Left hindlimb (tissue), 1 donor: ENCODE results near the gene GGT6.
A peak's percentile ranks its signal among the peaks of the same experiment; 100 is the strongest.
"Not testable (repeated sequence)": the region's sequence is repeated elsewhere in the genome, so short reads cannot be mapped to it uniquely, and the experiment has no call there.

Source experiments
- DNase-seq: peaks from one replicate; pipeline ENCODE4 v3.0.0-alpha.2; 2018

The GGT6 gene, protein sequence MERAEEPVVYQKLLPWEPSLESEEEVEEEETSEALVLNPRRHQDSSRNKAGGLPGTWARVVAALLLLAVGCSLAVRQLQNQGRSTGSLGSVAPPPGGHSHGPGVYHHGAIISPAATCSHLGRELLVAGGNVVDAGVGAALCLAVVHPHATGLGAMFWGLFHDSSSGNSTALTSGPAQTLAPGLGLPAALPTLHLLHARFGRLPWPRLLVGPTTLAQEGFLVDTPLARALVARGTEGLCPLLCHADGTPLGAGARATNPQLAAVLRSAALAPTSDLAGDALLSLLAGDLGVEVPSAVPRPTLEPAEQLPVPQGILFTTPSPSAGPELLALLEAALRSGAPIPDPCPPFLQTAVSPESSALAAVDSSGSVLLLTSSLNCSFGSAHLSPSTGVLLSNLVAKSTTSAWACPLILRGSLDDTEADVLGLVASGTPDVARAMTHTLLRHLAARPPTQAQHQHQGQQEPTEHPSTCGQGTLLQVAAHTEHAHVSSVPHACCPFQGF

DNA sequence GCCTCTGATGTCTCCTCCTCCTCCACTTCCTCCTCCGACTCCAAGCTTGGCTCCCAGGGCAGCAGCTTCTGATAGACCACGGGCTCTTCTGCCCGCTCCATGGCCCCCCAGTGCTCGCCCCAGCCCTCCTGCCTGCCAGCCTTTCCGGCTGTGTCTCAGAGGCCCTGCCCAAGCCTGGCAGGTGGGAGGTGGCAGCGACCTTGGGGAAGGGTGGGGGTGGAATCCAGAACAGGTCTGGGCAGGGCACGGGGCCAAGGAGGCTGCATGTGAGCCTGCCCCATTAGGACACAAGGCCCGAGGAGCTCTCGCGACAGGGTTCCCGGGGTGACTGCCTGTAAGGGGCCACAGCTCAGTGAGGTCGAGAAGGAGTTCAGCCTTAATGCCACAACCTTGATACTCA lies at the start of gene GGT6:
GGT6 (minus strand) TSS at position 157 of the 400 bp plus-strand sequence; CDS start at position 101, 56 bp downstream.
- DNase-seq: no peak

DNA sequence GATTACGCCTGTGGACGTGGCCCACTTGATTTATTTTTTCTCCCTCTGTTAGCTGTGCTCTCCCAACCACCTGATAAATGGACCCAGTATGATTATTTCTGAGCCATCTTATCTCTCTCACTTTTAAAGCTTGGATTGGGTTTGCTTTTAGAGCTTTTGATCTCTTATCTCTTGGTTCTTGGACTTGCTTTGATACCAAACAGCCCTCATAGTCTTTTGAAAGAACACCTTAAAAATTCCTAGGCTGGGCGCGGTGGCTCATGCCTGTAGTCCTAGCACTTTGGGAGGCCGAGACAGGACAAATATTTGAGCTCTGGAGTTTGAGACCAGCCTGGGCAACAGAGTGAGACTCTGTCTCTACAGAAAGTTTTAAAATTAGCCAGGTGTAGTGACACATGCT lies 49.8 kb upstream of the GGT6 start:
- DNase-seq: no peak

DNA sequence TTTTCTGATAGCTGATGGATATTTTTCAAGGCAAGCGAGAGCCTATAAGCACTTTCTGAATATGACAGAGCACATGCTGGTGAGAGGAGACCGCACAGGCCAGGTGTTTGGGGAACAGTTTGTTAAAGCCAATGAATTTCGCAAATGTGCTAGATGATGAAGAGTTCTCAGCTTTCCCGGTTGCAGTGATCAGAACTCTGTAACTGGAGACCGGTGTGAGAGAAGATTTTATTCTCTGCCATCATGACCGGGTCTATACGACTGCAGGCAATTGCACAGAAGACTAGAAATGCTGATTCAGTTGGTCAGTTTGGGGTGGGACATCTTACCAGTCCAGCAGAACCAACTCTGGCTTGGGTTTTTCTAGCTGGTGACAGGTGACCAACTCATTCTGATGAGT lies 49.4 kb upstream of the GGT6 start:
- DNase-seq: no peak

DNA sequence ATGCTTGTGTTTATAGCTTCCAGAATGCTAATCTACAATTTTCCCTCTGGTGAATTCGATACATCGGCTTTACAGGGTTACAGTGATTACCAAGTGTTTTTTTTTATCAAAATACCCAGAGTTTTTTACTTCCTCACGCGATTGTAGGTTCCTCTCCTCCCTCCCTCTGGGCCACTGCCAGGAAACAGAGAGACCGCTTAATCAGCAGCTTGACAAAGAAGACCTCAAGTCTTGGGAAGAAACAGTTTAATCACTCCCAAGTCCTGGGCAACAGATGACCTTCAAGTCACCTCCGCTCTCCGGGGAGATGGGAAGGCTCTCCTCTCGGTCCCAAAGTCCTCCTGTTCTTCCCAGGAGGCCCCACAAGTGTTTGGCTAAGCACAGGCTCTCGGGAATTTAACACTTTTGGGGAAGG lies 47.4 kb upstream of the GGT6 start:
- DNase-seq: peak; percentile 78

DNA sequence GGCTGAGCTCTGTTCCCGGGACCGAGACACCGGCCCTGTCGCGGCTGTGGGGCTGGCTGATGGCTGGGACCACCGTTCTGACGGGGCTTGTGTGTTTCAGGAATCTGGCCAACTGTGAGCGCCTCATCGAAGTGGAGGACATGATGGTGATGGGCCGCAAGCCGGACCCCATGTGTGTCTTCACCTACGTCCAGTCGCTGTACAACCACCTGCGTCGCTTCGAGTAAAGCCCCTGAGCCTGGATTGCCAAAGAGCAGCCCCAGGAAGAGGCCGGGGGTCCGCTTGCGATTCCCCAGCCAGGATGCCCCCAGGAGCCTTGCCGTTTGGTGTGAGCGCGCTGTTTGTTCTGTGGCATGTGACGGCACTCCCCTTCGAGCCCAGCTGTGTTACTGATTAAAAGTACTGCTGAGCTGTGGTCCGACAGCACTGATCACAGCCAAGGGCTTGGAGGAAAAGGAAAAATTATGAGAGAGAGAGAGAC lies 46.9 kb upstream of the GGT6 start:
- no peak for DNase-seq

DNA sequence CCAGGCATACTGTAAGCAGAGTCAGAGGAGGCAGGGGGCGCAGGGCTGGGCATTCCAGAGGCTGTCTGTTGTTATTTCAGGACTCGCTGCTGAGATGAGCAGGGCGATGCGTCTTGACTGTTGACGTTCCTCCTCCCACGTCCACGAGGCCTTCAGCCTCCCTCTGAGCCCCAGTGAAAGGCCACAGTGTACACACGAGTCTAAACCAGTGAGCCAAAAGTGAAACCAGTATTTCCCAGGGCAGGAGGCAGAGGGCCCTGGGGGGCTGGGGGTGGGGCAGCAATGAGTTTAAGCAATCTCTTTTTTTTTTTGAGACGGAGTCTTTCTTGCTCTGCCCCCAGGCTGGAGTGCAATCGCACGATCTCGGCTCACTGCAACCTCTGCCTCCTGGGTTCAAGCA lies 45.4 kb upstream of the GGT6 start:
- DNase-seq: no peak

DNA sequence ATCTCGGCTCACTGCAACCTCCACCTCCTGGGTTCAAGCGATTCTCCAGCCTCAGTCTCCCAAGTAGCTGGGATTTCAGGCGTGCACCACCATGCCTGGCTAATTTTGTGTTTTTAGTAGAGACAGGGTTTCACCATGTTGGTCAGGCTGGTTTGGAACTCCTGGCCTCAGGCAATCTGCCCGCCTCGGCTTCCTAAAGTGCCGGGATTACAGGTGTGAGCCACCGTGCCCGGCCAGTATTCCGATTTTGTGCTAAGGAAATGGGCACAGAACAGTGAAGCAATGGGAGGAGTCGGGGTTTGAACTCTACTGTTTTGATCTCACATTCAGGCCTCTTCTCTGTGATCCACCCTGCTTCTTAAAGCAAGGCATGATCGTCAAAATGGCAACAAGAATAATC lies 44.4 kb upstream of the GGT6 start:
- DNase-seq: not testable (repeated sequence)

DNA sequence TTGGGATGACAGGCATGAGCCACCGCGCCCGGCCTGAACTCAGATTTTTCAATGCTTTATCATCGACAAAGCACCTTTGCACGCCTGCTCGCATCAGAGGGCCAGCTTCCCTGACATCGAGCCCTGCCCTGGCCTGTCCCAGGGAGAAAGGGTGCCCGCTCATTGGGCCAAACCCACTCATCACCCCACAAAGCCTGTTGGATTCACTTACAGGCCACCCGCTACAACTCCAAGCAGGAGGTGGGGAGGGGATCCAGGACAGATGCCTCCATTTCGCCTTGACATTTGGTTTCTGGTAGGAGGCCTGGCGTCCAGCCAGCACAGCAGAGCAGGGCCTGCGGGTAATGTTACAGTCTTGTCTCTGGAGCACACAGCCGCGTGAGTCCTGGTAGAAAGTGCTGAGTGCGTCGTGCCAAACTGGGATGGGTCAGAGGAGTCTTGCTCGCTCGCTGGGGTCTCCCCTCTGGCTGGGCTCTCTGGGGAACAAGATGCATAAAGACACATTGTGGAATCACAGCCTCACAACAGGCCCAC lies 43.8 kb upstream of the GGT6 start:
- DNase-seq: peak; percentile 79

DNA sequence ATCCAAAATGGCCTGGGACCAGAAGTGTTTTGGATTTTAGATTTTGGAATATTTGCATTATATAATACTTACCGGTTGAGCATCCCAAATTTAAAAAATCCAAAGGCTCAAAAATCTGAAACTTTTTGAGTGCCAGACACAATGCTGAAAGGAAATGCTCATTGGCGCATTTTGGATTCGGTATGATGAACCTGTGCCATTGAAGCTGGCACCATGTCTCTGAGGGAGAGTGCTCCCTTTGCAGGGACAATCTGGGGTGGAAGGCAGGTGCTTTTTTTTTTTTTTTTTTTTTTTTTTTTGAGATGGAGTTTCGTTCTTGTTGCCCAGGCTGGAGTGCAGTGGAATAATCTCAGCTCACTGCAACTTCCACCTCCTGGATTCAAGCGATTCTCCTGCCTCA lies 41.7 kb upstream of the GGT6 start:
- no peak for DNase-seq

DNA sequence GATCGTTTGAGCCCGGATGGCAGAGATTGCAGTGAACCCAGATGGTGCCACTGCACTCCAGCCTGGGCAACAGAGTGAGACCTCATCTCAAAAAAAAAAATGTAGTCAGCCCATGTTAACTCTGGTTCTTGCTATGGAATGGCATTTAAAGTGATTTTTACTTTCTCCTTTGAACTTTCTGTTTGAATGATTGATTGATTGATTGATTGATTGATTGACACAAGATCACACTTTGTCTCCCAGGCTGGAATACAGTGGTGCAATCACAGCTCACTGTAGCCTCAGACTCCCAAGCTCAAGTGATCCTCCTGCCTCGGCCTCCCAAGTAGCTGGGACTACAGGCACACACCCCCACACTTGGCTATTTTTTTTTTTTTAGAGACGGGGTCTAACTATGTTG lies 40.9 kb upstream of the GGT6 start:
- no peak for DNase-seq

DNA sequence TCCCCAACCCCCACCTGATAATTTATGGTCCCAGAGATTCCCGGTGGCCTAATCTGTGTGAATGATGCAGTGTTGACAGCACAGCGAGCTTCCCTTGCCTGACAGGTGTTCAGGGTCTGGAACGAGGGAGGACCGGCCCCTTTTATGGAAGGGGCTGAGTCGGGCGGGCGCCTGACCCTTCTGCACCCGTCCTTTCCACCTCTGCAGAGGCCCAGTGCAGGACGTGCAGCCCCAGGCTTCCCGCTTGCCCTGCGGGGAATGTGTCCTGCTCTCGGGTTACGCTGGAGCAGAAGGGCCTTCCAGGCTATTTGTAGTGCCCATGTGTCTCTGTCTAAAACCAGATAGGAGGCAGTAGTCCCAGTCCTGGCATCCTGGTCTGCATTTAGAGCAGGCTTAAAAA lies 40.2 kb upstream of the GGT6 start:
- DNase-seq: no peak

DNA sequence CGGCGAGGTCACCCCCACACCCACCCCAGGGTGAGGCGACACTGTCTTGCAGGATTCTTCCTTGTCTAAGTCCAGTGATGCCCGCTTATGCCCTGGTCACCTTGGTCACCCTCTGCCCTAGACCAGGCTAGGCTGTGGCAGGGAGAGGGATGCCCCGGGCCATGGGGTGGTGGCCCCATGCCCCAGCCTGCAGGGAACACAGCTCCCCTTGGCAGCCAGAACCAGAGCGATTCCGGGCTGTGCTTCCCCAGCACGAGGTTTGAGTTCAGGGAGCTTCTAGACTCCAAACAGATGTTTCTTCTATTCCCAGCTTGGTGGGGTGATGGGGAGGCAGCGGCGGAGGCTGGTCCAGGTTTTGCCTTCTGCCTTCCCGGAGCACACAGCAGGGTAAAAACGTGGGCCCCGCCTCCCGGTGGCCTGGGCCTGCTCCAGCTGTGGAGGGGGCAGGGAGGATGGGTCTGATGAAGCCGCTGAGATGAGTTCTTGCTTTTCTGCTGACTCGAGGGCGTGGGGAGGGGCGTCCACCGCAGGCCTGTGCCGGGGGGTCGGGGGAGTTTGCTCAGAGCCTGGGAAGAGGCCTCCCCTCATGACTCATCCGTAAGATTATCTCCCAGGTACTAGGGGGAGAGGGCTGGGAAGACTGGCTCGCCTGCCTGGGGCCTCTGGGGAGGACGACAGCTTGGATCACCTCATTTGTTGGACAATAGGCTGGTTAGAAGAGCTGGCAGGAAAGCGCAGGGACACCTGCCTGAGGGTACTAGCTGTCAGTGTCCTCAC lies 39.3 kb upstream of the GGT6 start:
- DNase-seq: peak; percentile 81

DNA sequence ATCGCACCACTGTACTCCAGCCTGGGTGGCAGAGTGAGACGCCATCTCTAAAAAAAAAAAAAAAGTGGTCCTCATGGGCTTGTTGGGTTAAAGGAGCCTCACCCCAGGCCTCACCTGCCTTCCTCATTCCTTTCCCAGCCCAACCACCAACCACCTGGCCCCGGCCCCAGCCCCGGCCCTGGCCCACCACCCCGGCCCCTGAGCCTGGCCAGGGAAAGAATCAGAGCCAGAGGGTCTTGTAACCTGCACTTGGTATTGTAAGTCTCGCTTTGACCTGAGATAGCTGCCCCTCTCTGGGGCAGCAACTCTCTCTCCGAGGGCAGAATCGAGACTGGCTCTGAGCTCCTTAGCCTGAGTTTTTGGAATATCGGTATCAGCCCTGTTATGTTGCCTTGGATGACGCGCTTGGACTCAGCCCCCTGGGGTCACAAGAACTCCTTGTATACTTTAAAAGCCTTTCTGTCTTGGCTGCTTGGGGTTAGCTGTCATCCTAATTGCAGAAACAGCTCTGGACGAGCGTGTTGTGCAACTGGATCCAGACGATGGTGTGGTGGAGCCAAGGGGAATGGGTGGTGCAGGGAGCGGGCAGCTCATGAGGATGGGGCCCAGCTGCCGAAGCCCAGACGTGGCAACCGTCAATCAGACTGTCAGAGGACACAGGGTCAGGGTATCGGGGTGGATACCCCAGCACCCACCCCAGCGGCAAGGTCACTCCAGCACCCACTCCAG lies 38.6 kb upstream of the GGT6 start:
- no peak for DNase-seq

DNA sequence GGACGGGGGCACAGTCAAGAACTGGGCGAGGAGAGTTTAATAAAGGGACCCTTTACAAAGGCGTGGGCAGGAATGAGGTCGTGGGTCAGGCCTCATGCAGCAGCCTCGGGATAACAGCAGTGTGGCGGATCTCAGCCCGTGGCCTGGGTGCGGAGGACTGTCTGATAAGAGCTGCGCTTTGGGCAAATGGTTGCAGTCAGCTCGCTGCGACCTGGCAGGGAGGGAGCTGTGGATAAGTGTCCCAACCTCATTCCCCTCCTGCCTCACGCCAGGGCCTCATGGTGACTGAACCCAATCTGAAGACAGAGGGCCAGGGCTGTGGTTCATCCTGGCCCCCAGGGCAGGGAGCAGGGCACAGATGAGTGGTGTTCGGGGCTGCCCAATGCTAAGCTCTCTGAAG lies 37.6 kb upstream of the GGT6 start:
- no peak for DNase-seq

DNA sequence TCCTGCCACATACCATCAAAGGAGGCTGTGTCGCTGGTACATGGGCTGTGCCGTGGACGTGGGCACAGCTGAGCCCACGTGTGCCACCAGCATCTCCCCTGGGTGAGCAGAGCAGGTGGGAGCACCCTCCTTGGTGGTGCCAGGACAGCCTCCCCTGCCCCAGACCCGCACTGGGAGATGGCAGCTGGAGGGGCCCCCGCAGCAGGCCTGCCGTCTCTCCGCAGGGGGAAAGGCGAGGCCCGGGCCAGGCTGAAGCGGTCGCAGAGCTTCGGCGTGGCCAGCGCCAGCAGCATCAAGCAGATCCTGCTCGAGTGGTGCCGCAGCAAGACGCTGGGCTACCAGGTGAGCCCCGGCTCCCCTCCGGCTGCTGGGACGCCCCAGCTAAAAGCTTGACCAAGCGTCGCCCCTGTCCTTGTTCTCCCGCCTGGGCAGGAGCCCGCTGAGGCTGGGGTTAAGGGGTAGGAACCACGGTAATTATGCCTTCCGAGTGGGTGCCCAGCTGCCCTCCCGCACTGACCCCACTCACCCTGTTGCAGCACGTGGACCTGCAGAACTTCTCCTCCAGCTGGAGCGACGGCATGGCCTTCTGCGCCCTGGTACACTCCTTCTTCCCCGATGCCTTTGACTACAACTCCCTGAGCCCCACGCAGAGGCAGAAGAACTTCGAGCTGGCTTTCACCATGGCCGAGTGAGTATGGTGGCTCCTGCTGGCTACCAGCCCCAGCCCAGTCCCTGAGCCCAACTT lies 36.4 kb upstream of the GGT6 start:
- no peak for DNase-seq

DNA sequence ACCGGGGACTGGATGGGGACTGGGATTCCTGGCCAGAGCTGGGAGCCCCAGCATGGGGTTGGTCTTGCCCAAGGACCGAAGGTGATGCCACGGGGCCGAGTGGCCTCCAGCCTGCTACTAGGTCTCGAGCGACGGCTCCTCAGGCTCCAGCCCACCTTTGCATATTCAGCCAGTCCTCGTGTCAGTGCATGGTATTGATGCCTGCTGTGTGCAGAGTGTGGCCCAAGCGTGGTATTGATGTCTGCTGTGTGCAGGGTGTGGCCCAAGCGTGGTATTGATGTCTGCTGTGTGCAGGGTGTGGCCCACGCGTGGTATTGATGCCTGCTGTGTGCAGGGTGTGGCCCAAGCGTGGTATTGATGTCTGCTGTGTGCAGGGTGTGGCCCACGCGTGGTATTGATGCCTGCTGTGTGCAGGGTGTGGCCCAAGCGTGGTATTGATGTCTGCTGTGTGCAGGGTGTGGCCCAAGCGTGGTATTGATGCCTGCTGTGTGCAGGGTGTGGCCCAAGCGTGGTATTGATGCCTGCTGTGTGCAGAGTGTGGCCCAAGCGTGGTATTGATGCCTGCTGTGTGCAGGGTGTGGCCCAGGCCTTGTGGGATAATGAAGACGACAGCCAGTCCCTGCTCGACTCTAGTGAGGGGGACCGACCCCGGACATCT lies 35.4 kb upstream of the GGT6 start:
- not testable (repeated sequence) for DNase-seq

DNA sequence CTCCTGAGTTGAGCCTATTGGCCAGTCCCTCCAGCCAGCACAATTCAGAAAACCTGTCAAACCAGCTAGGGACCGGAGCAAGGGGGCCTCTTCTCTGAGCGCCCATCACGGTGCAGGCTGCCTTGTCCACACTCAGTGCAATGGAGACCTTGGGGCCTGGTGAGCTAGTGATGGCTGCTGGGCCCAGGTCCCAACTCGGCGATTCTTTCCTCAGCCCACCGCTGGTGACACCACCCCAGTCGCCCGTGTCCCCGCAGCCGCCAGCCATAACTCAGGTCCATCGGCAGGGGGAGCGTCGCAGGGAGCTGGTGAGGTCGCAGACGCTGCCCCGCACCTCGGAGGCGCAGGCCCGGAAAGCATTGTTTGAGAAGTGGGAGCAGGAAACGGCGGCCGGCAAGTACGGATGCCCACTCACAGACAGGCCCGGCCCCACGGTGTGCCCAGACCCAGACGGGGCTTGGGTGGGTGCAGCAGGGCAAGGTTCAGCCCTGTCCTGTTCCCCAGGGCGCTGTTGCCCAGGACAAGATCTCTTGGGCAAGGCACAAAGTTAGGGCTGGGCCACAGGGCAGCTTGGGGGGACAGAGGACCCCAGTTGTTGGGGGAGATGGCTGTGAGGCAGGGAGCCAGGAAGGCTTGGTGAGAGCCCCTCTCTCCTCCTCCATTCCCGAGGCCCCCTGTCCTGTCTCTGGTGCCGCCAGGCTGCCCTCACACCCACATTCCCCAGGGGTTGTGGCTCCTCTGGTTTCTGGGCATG lies 34.7 kb upstream of the GGT6 start:
- no peak for DNase-seq

DNA sequence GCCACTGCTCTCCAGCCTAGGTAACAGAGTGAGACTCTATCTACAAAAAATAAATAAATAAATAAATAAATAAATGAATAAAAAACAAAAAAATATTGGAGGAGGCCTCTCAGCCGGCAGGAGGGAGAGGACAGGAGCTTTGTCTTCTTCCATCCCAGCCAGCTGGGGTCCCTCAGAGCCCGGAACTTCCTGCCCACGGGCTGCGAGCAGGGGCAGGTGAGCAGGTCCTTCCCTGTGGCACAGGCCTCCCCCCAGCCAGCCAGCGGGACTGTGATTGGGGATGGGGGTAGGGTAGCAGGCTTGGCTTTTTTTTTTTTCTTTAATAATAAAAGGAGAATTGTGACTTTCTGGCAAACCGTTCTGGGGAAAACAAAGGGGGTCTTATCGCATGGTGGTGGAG lies 34.0 kb upstream of the GGT6 start:
- no peak for DNase-seq

DNA sequence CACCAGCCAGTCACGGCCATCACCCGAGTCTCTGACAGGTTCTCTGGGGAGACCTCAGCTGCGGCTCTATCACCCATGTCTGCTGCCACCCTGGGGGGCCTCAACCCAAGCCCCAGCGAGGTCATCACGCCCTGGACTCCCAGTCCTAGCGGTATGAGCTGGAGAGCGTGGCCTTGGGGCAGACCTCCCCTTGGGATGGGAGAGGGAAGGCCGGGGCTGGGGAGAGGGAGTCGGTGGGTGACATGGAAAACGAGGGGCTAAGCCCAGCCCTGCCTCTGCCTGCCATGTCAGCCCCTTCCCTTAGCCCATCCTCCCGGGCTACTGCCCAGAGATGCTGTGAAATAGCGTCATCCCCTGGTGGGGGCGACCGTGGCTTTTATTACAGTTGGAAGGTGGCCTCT lies 32.6 kb upstream of the GGT6 start:
- DNase-seq: no peak

DNA sequence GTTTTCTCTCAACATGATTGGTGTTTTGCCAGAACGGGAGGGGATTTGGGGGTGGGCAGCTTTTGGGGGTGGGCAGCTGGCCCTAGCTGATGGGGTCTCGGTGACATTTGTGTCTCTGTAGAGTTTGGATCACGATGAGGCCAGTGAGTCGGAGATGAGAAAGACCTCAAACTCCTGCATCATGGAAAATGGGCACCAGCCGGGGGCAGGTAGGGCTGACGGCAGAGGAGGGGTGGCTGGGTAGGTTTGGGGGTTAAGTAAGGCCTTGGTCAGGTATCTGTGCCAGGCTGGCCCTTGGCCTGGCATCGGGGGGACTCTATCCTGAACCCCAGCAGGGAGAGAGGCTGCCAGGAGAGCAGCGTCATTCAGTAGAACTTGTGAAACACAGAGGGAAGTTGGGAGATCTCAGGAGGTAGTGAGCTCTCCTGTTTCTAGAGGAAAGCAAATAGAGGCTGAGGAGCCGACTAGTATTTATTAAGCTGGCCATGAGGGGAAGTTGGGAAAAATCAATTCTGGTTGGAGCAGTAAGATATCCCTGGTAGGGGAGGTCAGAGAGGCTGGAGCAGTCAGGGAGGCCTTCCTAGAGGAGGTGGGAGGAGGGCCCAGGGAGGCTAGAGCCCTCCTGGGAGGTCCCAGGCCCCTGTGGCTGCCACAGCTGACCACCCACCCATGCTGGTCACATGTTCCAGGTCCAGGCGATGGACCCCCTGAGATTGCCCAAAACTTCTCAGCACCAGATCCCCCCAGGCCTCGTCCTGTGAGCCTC lies 32.0 kb upstream of the GGT6 start:
- DNase-seq: no peak
